Uterus (tissue), 2 donors: ENCODE data around the gene GLIPR2.

Experiments
- POLR2A ChIP-seq, 2 donors: fragments of 450-650 bp; IDR thresholded peaks; one replicate each; pipeline ENCODE4 v1.6.1; 2016; ENCODE audit warnings: antibody characterized with exemption in 2 of 2, mild to moderate bottlenecking in 1 of 2, moderate library complexity in 1 of 2
- TF ChIP-seq, protein P1 (sequence below), 4 experiments: fragments of 200-600 bp in 2 of 4; fragments of 450-650 bp in 2 of 4; sonication (generic) in 2 of 4; IDR thresholded peaks; one replicate each; pipeline ENCODE4 v1.5.1; 2016 to 2019; ENCODE audit warnings: antibody characterized with exemption in 4 of 4, mild to moderate bottlenecking in 2 of 4, moderate library complexity in 1 of 4

DNA sequence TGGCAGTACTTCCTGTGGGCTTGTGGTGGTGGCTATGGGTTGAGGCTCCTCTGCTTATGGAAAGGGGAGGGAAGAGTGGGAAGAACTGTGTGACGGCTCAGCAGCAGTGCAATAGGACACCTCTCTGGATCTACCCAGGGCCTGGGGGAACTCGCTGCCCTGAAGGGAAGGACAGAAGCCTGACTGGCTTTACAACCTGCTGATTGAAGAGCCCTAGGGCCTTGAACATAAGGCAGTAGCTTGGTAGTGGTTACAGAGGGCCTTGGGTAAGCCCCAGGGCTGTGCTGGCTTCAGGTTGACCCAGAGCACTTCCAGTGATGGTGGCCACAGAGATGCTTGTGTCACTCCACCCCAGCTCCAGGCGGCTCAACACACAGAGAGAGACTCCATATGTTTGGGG is 38.2 kb downstream of the GLIPR2 start:
- TF ChIP-seq, protein P1, sequence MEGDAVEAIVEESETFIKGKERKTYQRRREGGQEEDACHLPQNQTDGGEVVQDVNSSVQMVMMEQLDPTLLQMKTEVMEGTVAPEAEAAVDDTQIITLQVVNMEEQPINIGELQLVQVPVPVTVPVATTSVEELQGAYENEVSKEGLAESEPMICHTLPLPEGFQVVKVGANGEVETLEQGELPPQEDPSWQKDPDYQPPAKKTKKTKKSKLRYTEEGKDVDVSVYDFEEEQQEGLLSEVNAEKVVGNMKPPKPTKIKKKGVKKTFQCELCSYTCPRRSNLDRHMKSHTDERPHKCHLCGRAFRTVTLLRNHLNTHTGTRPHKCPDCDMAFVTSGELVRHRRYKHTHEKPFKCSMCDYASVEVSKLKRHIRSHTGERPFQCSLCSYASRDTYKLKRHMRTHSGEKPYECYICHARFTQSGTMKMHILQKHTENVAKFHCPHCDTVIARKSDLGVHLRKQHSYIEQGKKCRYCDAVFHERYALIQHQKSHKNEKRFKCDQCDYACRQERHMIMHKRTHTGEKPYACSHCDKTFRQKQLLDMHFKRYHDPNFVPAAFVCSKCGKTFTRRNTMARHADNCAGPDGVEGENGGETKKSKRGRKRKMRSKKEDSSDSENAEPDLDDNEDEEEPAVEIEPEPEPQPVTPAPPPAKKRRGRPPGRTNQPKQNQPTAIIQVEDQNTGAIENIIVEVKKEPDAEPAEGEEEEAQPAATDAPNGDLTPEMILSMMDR (IDR thresholded peaks at IDR 0.05): no peak
- TF ChIP-seq POLR2A (IDR thresholded peaks at IDR 0.05): no peak
